ENCODE data around the gene YKT6. TPM values are rescaled to one million over a fixed set of nuclear protein-coding genes. Genes with fewer than 3 reads are reported as not detected.

YKT6 gene
- total and polyA plus RNA-seq, 2 donors (not counting 1 experiment from before 2014, with no cell fraction given), result 36.5 to 62.3 TPM

GRCh38 chr7:44240376-44240775, 39.6 kb downstream of the YKT6 start:
- ChIA-PET CTCF (interaction anchor here (0.6 to 3.8 kb wide), 12 partner anchors 18 to 895 kb away, joined by 3 to 42 read pairs (median 4); partner anchors contain the start of gene DDX56), POLR2A (no interaction called here)
- intact Hi-C loops (cut with micrococcal nuclease), result loop anchor here (5.0 kb wide), 1 partner anchor 607 kb away; the partner anchor contains the start of gene H2AZ2
- H3K4me3 ChIP-seq (ENCODE audit: control extremely low read depth in 1 of 5, extremely low read depth in 1 of 5, insufficient read depth in 1 of 5, low read depth in 2 of 5, low read length in 4 of 5), result no peak overlapping the region
- H3K9me3 Mint-ChIP-seq (ENCODE audit: insufficient read depth), result no peaks in the 10 kb centered on the region
- TF ChIP-seq EZH2 (IDR thresholded peaks at IDR 0.05; ENCODE audit: borderline replicate concordance, insufficient read depth, low read depth, low read length, poor library complexity, severe bottlenecking), result no peak
- TF ChIP-seq, protein P1, sequence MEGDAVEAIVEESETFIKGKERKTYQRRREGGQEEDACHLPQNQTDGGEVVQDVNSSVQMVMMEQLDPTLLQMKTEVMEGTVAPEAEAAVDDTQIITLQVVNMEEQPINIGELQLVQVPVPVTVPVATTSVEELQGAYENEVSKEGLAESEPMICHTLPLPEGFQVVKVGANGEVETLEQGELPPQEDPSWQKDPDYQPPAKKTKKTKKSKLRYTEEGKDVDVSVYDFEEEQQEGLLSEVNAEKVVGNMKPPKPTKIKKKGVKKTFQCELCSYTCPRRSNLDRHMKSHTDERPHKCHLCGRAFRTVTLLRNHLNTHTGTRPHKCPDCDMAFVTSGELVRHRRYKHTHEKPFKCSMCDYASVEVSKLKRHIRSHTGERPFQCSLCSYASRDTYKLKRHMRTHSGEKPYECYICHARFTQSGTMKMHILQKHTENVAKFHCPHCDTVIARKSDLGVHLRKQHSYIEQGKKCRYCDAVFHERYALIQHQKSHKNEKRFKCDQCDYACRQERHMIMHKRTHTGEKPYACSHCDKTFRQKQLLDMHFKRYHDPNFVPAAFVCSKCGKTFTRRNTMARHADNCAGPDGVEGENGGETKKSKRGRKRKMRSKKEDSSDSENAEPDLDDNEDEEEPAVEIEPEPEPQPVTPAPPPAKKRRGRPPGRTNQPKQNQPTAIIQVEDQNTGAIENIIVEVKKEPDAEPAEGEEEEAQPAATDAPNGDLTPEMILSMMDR (IDR thresholded peaks at IDR 0.05), result no peak
- H3K27ac ChIP-seq (ENCODE audit: low read length in 2 of 2), result no peak overlapping the region
- no peaks in the 10 kb centered on the region for H3K9me3 ChIP-seq (ENCODE audit: control extremely low read depth in 1 of 3, control insufficient read depth in 2 of 3, insufficient read depth in 1 of 3, low read length in 2 of 3)
- H3K4me3 Mint-ChIP-seq, result no peak overlapping the region
- no peak overlapping the region for H3K27ac Mint-ChIP-seq
- H3K79me2 ChIP-seq (ENCODE audit: control insufficient read depth, insufficient read depth, low read length), result no peaks in the 10 kb centered on the region
- peaks cover 3 to 7% of the 10 kb centered on the region in 2 donors for H3K4me1 ChIP-seq (ENCODE audit: control insufficient read depth in 2 of 2, insufficient read depth in 2 of 2, low read length in 2 of 2)
- no peak overlapping the region for H3K4me2 ChIP-seq (replicated peaks; ENCODE audit: low read depth, low read length, poor library complexity, severe bottlenecking)
- WGBS (ENCODE audit: insufficient coverage), result 88% methylated on average over 16 of the region's 16 CpGs
- no peak overlapping the region for H2AFZ ChIP-seq (ENCODE audit: insufficient read depth, low read depth, low read length, poor library complexity, severe bottlenecking)
- H3K27me3 ChIP-seq (replicated peaks in 1 of 4; ENCODE audit: control extremely low read depth in 1 of 4, control insufficient read depth in 3 of 4, insufficient read depth in 4 of 4, low read length in 3 of 4), result no peaks in the 10 kb centered on the region
- no peaks in the 10 kb centered on the region for H3K36me3 ChIP-seq (replicated peaks in 1 of 2; ENCODE audit: control extremely low read depth in 1 of 2, control insufficient read depth in 1 of 2, extremely low read depth in 1 of 2, insufficient read depth in 2 of 2, low read length in 1 of 2)
- H3K27me3 Mint-ChIP-seq, result peaks cover 3% of the 10 kb centered on the region
- H4K20me1 ChIP-seq (ENCODE audit: control insufficient read depth, insufficient read depth, low read length, poor library complexity, severe bottlenecking), result no peaks in the 10 kb centered on the region
- peaks cover 3% of the 10 kb centered on the region for H3K4me1 Mint-ChIP-seq
- DNase-seq (no peak), ATAC-seq (ENCODE audit: low read depth) (no peak)
- no peak overlapping the region for H3K9ac ChIP-seq (ENCODE audit: low read length)

DNA sequence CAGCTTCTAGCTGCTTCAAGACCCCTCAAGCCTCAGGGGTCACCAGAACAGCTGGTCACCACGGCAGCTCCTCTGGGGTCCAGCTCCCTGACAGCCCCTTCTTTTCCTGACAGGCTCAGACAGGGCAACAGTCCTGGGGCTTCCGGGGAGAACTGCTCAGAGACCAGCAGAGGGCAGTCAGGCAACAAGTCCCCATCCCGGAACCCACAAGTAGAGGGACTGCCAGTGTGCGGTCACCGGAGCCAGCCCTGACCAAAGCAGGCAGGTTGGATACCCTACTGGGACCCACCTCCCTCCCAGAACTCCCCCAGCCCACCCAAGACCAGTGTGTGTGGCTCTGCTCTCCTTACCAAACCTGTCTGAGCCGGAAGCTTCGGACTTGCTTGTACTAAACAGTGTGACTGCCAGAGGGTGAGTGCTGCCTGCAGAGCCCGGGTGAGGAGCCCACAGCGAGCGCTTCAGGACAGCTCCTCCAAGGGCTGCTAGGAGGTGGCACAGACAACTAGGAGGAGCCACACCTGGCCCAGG, 40.3 kb downstream of the YKT6 start:
- ChIA-PET CTCF (interaction anchor here (0.6 to 3.8 kb wide), 15 partner anchors 17 to 894 kb away, joined by 3 to 42 read pairs (median 4); partner anchors contain the start of gene DDX56), POLR2A (interaction anchor here (0.6 kb wide), 1 partner anchor 31 kb away, joined by 3 read pairs; no protein-coding TSS in a partner anchor)
- TF ChIP-seq, protein P1 (IDR thresholded peaks at IDR 0.05), result peak; percentile 69
- no peak for TF ChIP-seq EZH2 (IDR thresholded peaks at IDR 0.05; ENCODE audit: borderline replicate concordance, insufficient read depth, low read depth, low read length, poor library complexity, severe bottlenecking)
- peak overlapping the region in 3 of 5 experiments; percentile 29 to 44 (median 31) for H3K4me3 ChIP-seq (ENCODE audit: control extremely low read depth in 1 of 5, extremely low read depth in 1 of 5, insufficient read depth in 1 of 5, low read depth in 2 of 5, low read length in 4 of 5)
- peak overlapping the region; percentile 81 for H2AFZ ChIP-seq (ENCODE audit: insufficient read depth, low read depth, low read length, poor library complexity, severe bottlenecking)
- H3K4me1 ChIP-seq (ENCODE audit: control insufficient read depth in 2 of 2, insufficient read depth in 2 of 2, low read length in 2 of 2), result peaks cover 3 to 7% of the 10 kb centered on the region in 2 donors
- Mint-ChIP-seq H3K4me3 (peak overlapping the region; percentile 68), H3K9me3 (ENCODE audit: insufficient read depth) (no peaks in the 10 kb centered on the region), H3K27me3 (peaks cover 3% of the 10 kb centered on the region), H3K4me1 (peaks cover 3% of the 10 kb centered on the region), H3K27ac (peak overlapping the region; percentile 26)
- H3K9me3 ChIP-seq (ENCODE audit: control extremely low read depth in 1 of 3, control insufficient read depth in 2 of 3, insufficient read depth in 1 of 3, low read length in 2 of 3), result no peaks in the 10 kb centered on the region
- H4K20me1 ChIP-seq (ENCODE audit: control insufficient read depth, insufficient read depth, low read length, poor library complexity, severe bottlenecking), result no peaks in the 10 kb centered on the region
- H3K4me2 ChIP-seq (replicated peaks; ENCODE audit: low read depth, low read length, poor library complexity, severe bottlenecking), result peak overlapping the region; percentile 73
- peak; percentile 82 for ATAC-seq (ENCODE audit: low read depth)
- intact Hi-C loops (cut with micrococcal nuclease), result loop anchor here (1.0 to 5.0 kb wide), 2 partner anchors 324 to 606 kb away; partner anchors contain the start of gene H2AZ2
- WGBS (ENCODE audit: insufficient coverage), result 32% methylated on average over 10 of the region's 10 CpGs
- no peaks in the 10 kb centered on the region for H3K36me3 ChIP-seq (replicated peaks in 1 of 2; ENCODE audit: control extremely low read depth in 1 of 2, control insufficient read depth in 1 of 2, extremely low read depth in 1 of 2, insufficient read depth in 2 of 2, low read length in 1 of 2)
- DNase-seq, result peak; percentile 77
- H3K27me3 ChIP-seq (replicated peaks in 1 of 4; ENCODE audit: control extremely low read depth in 1 of 4, control insufficient read depth in 3 of 4, insufficient read depth in 4 of 4, low read length in 3 of 4), result no peaks in the 10 kb centered on the region
- H3K27ac ChIP-seq (ENCODE audit: low read length in 2 of 2), result no peak overlapping the region
- H3K79me2 ChIP-seq (ENCODE audit: control insufficient read depth, insufficient read depth, low read length), result no peaks in the 10 kb centered on the region
- H3K9ac ChIP-seq (ENCODE audit: low read length), result peak overlapping the region; percentile 55

Data from B cell (primary cell).